Dermis microvascular lymphatic vessel endothelial cell (primary cell): ENCODE data around the gene ABHD2. TPM values are rescaled to one million over a fixed set of nuclear protein-coding genes. Genes with fewer than 3 reads are reported as not detected.

ENCODE experiments used
- DNase-seq, 2 donors: peaks; one replicate each; pipeline versions ENCODE4 v3.0.0 to v3.0.0-alpha.2; 2010; ENCODE audit warnings: low read depth in 2 of 2
- total RNA-seq: library from RNA; depleted of rRNA; stranded (reverse); fragments of >200 nt; gene quantifications from 2 replicates; pipeline ENCODE4 v1.2.1, GENCODE V29; 2014

Gene ABHD2
- total RNA-seq, 1 donor from 2014 or later = 32.1 TPM

- DNase-seq = no peak
Observed at GRCh38 chr15:89187301-89187985, 99.2 kb downstream of the ABHD2 start.

DNA sequence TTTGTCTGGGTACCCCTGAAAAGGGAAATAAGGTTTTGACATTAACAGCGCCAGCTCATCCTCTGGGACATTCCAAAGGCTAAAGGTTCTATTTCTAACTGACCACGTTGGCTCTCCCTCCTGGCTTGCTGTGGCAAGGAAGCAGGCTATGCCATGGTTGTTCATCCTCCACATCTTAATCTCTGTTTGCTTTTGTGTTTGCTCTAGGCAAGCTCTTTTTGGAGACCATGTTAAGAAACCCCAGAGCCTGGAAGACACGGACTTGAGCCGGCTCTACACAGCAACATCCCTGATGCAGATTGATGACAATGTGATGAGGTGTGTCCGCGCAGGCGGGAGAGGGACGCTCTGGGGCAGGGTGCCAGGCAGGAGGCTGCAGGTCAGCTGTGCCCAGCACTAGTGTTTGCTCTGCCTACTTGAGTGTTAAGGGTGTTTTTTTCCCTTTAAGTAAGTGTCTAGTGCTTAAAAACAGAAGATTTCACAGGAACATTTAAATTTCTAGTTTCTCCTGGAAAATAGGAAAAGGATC lies 99.8 kb downstream of the ABHD2 start:
- no peak for DNase-seq

DNA sequence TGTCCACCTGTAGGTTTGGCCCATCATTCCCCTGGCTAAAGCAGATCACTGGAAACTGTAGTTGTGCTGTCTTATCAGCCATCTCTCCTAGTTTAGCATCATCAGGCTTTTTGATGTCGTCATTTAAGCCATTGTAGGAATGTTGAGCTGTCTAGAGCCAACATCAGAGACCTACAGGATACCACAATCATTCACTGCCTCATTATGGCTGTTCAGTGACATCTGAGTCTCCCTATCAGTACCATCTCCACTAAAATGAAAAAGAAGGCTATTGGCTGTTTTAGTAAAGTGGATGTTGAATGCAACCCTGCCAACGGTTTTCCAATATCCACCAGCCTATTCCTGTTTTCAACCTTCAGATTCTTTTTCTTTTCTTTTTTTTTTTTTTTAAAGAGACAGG lies 103.9 kb downstream of the ABHD2 start:
- peak; percentile 19 to 38 for DNase-seq

- DNase-seq = peak; percentile 84 to 85
Observed at GRCh38 chr15:89192766-89193165, 104.5 kb downstream of the ABHD2 start.

DNA sequence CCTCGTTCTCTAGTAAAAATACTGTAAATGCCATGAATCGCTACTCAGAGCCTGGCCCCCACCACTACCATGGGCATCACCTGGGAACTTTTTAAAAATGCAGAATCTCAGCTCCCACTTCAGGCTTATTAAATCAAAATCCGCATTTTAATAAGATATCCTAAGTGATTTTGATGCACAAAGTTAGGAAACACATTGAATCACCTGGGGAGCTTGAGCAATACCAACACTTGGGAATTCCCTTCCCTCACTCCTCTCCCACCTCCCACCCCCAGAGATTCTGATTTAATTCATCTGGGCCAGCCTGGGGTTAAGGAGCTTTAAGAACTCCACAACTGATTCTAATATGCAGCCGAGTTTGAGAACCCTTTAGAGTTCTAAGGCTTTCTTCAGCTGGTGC lies 106.4 kb downstream of the ABHD2 start:
- no peak for DNase-seq

GRCh38 chr15:89195836-89196235 lies 107.6 kb downstream of the ABHD2 start:
- DNase-seq = no peak

DNA sequence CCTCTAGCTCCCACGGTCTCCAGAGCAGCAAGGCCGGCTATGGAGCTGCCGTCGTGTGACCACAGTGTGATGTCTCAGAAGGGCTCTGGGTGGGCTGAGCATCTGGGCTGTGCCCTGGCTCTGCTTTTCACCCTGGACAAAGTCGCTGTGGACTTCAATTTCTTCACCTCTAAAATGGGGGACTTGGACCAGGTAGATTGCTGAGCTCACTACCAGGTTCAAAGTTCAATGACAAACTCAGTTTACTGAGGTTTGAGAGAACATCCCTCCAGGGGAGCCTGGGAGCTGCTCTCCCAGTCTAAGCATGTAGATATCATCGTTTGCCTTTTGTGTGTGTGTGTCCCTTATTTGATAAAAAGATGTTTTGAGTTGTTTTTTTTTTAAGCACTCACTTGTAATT lies 108.0 kb downstream of the ABHD2 start:
- DNase-seq = no peak

DNA sequence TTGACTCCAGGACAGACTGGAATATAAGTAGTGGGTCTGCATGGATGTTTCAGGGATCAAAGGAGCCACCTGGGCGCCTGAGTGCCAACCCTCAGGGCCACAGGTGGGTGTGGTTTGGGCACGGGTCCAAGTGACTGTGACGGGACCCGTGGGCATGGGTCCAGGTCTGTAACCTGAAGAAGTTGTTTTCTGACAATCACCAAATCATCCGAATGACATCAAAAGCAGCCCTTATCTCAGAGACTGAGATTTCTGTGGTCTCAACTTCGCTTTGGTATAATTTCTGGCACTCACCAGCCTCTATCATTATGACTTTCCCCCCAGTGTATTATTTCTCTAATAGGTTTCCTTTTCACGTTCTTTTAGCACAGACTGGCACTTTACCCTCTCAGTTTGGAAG lies 108.7 kb downstream of the ABHD2 start:
- DNase-seq = peak in 1 of 2 donors; percentile 28

DNA sequence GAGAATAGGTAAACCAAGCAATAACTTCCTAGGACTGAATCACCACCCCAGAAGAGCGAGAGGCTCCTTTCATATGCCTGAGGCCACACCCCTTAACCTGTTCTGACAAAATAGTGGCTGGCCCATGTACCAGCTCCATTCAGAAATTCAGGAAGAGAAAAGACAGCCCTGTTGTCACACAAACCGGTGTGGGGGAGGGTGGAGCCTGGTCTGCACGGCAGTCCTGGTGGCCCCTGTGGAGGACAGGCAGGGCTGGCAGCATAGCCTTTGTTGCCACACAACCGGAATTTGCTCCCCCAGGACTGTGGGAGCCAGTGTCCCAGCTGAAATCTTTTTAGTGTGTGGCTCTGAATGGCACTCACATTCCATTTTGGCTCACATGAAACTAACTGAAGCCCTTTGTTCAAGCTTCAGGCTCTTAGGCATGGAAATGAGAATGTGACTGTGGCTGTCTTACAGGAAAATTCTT lies 109.3 kb downstream of the ABHD2 start:
- DNase-seq = peak; percentile 23 to 40

DNA sequence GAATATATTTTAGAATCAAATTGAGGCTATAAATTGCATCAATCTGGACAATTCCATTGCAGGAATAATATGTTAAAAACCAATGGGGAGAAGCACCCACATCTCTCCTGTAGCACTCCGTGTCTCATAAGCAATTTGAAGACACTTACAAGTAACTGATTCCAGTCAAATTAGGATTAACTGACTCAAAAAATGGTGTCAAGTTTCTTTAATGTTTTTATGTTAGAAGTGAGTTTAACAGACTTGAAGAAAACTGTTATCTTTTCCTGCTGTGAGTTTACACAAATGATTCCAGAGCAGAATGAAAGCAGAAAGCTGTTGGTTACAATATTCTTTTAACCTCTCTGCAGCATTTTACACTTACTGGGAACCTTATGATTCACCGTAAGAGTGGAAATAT lies 109.9 kb downstream of the ABHD2 start:
- no peak for DNase-seq

GRCh38 chr15:89198934-89199333 lies 110.7 kb downstream of the ABHD2 start:
- no peak for DNase-seq

DNA sequence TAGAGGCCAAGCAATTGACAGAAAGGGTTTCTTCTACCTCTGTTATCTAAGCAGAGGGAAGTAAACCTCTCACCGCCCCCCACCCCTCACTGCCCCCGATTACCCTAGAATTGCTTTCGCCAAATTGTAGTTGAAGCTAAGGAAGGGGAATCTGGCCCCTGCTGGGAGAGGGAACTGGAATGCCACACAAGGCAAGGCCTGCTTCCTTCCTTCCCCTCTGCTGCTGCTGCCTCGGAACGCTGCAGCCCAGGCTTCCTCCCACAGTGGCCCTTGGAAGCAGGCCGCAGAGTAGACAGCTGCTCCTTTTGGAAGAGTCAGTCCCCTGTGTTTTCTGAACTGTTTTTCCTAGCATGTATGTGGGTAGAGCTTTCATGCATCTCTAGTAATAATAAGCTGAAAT lies 111.5 kb downstream of the ABHD2 start:
- DNase-seq = peak in 1 of 2 donors; percentile 20

- no peak for DNase-seq
Observed at GRCh38 chr15:89200182-89200581, 111.9 kb downstream of the ABHD2 start.

- no peak for DNase-seq
Observed at GRCh38 chr15:89201465-89202005, 113.3 kb downstream of the ABHD2 start.

DNA sequence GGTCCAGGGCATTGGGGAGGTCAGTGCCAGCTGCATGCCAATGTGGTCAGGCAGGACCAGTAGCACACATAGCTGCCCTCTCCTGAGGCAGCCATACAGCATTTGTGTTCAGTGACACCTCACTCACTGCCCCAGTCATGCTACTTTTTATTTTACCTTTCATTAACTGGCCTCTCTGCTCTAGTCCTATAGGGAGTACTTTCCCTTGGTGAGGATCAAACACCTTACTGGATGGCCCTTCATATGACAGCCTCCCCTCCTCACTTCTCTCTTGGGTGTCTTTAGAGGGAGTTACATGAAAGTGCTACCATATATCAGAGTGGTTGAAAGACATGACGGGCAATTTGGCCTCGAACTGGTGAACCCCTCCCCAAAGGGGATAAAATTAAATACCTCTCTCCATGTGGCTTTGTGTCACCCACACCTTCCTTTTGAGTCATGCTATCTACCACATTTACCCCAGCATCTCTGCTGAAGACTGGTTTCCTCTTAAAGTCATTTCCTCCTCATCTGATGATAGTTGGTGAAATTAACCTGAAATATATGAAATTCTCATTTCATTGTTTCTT lies 115.5 kb downstream of the ABHD2 start:
- DNase-seq = no peak

DNA sequence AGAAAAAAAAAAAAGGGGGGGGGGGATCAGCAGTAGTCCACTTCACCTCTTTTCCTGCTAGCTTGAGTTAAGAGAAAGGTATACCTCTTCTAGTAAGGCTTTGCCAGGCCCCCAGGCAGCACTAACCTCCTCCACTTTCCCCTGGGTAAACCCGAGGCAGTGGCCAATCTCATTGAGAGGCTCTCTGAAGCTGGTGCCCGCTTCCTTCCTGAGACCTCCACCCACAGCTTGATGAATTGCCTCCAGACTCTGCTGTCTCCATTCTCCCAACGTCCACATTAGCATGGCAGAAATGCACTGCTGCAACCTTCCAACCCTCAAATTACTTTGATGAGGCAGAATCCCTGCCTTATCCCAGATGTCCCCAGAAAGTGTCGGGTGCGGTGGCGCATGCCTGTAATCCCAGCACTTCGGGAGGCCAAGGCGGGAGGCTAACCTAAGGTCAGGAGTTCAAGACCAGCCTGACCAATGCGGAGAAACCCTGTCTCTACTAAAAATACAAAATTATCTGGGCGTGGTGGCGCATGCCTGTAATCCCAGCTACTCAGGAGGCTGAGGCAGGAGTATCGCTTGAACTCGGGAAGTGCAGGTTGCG lies 117.8 kb downstream of the ABHD2 start:
- no peak for DNase-seq

DNA sequence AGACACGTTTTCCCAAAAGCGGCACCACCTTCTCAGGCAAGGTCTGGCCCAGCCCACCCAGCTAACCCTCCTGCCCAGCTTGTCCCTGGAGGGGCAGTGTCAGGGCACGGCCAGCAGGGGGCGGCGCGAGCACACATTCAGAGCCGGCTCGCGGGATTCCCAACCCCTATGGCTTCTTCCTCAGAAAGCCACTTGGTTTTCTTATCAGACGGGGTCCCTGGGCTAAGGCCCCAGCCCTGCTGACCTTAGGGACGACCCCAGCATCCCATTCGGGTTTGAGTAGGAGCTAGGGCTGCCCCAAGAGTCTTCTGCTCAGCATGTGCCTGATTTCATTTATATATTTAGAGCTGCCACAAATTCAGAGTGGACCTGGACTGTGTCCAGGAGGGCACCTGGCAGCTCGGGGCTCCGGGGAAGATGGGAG lies 118.7 kb downstream of the ABHD2 start:
- DNase-seq = peak; percentile 30 to 72

DNA sequence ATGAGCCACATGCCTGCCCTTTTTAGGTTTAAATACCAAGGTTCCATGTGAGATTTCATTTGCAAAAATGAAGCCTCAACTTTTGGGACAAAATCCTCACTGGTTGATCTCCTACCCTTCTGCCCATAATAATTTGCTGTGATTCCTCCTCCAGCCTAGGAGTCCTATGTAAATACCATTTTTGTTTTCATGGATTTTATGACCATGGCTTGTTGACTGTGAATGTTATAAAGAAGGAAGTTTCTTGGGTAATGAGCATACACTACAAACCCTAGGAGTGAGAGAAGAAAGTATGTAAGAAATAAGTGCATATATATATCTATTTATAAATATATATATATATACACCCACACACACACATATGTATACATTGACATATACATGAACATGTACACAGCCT lies 120.0 kb downstream of the ABHD2 start:
- no peak for DNase-seq

- no peak for DNase-seq
Observed at GRCh38 chr15:89209057-89209456, 120.8 kb downstream of the ABHD2 start.

DNA sequence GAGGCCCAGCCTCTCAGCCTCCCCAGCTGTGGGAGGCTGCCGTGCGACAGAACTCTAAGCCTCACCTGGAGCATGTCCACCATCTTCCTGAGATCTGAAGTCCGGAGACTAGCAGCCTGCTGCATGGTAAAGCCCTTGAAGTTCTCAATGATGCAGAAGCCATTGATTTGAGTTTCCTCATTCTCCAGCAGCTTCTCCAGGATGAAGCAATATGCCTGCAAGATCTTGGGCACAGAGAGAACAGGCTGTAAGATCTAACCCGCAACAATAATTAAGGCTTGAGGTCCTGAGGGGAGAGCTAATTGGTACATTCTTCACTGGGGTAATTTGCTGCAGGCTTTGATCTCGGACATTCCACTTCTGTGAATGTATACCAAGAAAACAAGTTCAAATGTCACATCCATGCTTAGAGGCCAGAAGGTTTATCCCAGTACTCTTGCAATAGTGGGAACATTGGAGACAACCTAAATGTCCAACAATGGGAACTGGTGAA lies 123.5 kb downstream of the ABHD2 start:
- DNase-seq = no peak

- no peak for DNase-seq
Observed at GRCh38 chr15:89215627-89216026, 127.4 kb downstream of the ABHD2 start.

DNA sequence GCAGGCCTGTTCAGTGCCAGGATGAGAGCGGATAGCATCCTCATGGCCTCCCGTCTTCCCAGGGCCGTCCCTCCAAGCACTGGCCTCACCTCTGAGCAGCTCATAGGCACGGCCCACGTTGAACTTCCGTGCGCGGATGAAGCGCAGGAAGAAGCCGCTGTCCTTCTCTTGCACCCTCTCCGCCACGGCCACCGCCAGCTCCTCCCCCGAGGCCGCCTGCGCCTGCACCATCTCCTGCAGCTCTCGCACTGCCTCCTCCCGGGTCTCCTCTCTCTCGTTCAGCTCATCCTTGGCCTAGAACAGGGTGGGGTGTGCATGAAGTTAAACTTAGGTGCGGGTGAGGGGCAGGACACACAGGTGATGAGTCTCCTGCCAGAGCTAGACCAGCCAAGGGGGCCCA lies 128.8 kb downstream of the ABHD2 start:
- no peak for DNase-seq
